ENCODE data around the gene RTN4R. TPM values are rescaled to one million over a fixed set of nuclear protein-coding genes. Genes with fewer than 3 reads are reported as not detected.
A peak's percentile ranks its signal among the peaks of the same experiment; 100 is the strongest.

The RTN4R gene
- total and polyA plus RNA-seq, 9 of the 15 experiments (the other 6 are each of a cell fraction or from before 2014, with no cell fraction given), result 0.04 to 2.8 (median 1.4) TPM; not detected in 3

DNA sequence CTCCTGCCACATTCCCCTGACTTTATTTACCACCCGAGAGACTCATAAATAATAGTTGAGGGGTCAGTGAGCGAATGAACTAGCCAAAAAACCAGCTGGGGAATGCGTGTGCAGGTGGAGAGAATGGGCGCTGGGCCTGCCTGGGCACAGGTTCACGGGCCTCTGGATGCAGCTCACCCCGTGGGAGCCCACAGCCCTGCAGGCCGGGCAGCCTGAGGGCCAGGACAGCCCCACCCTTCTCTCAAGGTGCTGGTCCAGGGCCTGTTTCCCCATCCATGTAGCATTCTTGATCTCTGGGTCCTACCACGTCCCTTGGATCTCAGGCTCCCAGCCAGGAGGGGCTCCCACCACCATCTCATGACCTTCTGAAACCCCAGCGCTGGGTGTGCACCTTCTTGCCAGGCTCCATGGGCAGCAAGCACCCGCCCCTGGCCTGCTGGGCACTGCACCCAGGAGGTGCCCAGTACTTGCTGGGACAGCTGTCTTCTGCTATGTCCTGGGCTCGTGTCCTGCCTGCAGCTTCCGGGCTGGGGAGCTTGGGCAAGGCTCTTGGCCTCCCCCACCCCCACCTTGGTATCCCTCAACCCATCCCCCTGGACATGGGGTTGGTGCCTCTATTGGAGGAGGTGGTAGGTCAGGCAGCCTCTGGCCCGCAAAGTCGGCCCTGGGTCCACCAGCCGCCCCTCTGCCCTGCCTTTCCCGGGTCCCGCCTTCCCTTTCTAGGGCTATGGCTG lies 74.2 kb downstream of the RTN4R start (continued):
- TF ChIP-seq XRCC3 (IDR thresholded peaks at IDR 0.05), result no peak
- no peak for TF ChIP-seq FUS (optimal IDR thresholded peaks at IDR 0.05; ENCODE audit: low read depth, low read length)
- TF ChIP-seq GTF2E2 (tag; IDR thresholded peaks at IDR 0.05), result no peak
- TF ChIP-seq MTA1 (IDR thresholded peaks at IDR 0.05; ENCODE audit: borderline replicate concordance), result no peak
- TF ChIP-seq ESRRA (IDR thresholded peaks at IDR 0.05; ENCODE audit: borderline replicate concordance, low read depth), result no peak
- TF ChIP-seq NR2C1 (IDR thresholded peaks at IDR 0.05), result no peak
- TF ChIP-seq NR2C1 (tag; IDR thresholded peaks at IDR 0.05), result no peak
- TF ChIP-seq KLF1 (tag; IDR thresholded peaks at IDR 0.05), result no peak
- no peak for TF ChIP-seq ASH1L (IDR thresholded peaks at IDR 0.05; ENCODE audit: borderline replicate concordance, low read depth, partially characterized antibody)
- TF ChIP-seq POLR2G (IDR thresholded peaks at IDR 0.05; ENCODE audit: low read depth, low read length), result no peak
- no peak for TF ChIP-seq ZNF175 (CRISPR knock-in tag; IDR thresholded peaks at IDR 0.05; ENCODE audit: low read depth)
- TF ChIP-seq MYNN (IDR thresholded peaks at IDR 0.05), result no peak
- TF ChIP-seq MYNN (CRISPR knock-in tag; IDR thresholded peaks at IDR 0.05), result no peak
- TF ChIP-seq, protein P1, sequence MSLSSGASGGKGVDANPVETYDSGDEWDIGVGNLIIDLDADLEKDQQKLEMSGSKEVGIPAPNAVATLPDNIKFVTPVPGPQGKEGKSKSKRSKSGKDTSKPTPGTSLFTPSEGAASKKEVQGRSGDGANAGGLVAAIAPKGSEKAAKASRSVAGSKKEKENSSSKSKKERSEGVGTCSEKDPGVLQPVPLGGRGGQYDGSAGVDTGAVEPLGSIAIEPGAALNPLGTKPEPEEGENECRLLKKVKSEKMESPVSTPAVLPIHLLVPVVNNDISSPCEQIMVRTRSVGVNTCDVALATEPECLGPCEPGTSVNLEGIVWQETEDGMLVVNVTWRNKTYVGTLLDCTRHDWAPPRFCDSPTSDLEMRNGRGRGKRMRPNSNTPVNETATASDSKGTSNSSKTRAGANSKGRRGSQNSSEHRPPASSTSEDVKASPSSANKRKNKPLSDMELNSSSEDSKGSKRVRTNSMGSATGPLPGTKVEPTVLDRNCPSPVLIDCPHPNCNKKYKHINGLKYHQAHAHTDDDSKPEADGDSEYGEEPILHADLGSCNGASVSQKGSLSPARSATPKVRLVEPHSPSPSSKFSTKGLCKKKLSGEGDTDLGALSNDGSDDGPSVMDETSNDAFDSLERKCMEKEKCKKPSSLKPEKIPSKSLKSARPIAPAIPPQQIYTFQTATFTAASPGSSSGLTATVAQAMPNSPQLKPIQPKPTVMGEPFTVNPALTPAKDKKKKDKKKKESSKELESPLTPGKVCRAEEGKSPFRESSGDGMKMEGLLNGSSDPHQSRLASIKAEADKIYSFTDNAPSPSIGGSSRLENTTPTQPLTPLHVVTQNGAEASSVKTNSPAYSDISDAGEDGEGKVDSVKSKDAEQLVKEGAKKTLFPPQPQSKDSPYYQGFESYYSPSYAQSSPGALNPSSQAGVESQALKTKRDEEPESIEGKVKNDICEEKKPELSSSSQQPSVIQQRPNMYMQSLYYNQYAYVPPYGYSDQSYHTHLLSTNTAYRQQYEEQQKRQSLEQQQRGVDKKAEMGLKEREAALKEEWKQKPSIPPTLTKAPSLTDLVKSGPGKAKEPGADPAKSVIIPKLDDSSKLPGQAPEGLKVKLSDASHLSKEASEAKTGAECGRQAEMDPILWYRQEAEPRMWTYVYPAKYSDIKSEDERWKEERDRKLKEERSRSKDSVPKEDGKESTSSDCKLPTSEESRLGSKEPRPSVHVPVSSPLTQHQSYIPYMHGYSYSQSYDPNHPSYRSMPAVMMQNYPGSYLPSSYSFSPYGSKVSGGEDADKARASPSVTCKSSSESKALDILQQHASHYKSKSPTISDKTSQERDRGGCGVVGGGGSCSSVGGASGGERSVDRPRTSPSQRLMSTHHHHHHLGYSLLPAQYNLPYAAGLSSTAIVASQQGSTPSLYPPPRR (CRISPR knock-in tag; IDR thresholded peaks at IDR 0.05; ENCODE audit: borderline replicate concordance), result no peak
- TF ChIP-seq GATAD2A (IDR thresholded peaks at IDR 0.05), result no peak
- TF ChIP-seq CEBPB (tag; IDR thresholded peaks at IDR 0.05), result no peak
- TF ChIP-seq USF2 (CRISPR knock-in tag; IDR thresholded peaks at IDR 0.05), result no peak
- TF ChIP-seq HCFC1 (IDR thresholded peaks at IDR 0.05; ENCODE audit: low read depth, low read length), result no peak
- no peak for TF ChIP-seq ZNF584 (CRISPR knock-in tag; IDR thresholded peaks at IDR 0.05; ENCODE audit: low read depth)
- TF ChIP-seq NRF1 (conservative IDR thresholded peaks at IDR 0.05 in 1 of 2, IDR thresholded peaks at IDR 0.05 in 1 of 2), result no peak
- no peak for TF ChIP-seq DEAF1 (CRISPR knock-in tag; IDR thresholded peaks at IDR 0.05)
- TF ChIP-seq GABPB2 (CRISPR knock-in tag; conservative IDR thresholded peaks at IDR 0.05), result no peak
- TF ChIP-seq CC2D1A (IDR thresholded peaks at IDR 0.05), result no peak
- TF ChIP-seq RBBP5 (IDR thresholded peaks at IDR 0.05; ENCODE audit: borderline replicate concordance, insufficient read depth, low read length, poor library complexity, severe bottlenecking), result peak; percentile 25

All from K562 (cell line).